HG03039 (cell line): ENCODE results near the gene NBPF3.
A peak's percentile ranks its signal among the peaks of the same experiment; 100 is the strongest.
"Not testable (repeated sequence)": the region's sequence is repeated elsewhere in the genome, so short reads cannot be mapped to it uniquely, and the experiment has no call there.

Experiments used
- ATAC-seq: cut with Tn5 transposase; IDR thresholded peaks from one replicate; pipeline ENCODE4 v1.9.1; 2021; ENCODE audit warnings: mild to moderate bottlenecking, moderate library complexity; ENCODE audit not compliant: unreplicated experiment

NBPF3 gene, protein sequence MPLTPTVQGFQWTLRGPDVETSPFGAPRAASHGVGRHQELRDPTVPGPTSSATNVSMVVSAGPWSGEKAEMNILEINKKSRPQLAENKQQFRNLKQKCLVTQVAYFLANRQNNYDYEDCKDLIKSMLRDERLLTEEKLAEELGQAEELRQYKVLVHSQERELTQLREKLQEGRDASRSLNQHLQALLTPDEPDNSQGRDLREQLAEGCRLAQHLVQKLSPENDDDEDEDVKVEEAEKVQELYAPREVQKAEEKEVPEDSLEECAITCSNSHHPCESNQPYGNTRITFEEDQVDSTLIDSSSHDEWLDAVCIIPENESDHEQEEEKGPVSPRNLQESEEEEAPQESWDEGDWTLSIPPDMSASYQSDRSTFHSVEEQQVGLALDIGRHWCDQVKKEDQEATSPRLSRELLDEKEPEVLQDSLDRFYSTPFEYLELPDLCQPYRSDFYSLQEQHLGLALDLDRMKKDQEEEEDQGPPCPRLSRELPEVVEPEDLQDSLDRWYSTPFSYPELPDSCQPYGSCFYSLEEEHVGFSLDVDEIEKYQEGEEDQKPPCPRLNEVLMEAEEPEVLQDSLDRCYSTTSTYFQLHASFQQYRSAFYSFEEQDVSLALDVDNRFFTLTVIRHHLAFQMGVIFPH

DNA sequence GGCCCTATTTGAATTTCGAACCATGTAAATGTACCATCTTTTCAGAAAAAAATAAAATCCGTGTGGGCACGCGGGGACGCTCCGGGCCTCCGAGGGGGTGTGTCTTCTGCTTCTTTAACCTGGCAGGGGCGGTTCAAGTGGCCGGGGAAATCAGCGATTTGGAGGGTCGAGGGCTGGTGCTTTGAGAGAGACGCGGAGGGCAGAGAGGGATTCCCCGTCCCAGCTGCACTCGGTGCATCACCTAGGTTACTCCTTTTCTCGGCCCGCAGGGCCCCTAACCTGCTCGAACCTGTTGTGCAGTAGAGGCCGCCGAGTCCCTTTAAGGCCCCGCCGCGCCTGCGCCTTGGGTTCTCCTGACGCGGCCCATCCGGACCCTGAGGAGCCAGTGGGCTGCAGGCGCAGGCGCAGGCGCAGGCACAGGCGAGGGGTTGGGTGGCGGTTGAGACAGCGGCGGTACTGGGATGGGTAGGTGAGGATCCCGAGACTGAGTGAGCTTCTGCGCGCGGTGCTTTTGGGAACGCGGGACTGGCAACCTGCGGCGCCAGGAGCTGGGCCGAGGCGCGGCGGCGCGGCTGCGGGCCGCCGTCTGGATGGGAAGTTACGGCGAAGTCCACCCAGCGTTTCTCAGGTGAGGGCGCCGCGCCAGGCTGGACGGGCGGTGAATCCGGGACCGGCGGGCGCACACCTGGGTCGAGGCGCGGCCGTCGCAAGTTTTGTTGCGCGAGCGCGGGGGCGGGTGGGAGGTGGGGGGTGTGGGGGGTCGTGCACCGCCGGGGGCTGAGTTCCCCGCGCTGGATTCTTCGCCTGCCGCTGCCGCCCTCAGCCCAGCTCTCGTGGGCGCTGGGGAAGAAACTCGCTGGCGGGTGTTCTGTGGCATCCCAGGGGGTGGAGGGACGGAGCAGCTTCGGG, at the start of gene NBPF3:
NBPF3 (plus strand) TSS at position 417 of the 909 bp plus-strand sequence. CDS start 4,950 bp downstream, outside the sequence.
- ATAC-seq = peak; percentile 71

DNA sequence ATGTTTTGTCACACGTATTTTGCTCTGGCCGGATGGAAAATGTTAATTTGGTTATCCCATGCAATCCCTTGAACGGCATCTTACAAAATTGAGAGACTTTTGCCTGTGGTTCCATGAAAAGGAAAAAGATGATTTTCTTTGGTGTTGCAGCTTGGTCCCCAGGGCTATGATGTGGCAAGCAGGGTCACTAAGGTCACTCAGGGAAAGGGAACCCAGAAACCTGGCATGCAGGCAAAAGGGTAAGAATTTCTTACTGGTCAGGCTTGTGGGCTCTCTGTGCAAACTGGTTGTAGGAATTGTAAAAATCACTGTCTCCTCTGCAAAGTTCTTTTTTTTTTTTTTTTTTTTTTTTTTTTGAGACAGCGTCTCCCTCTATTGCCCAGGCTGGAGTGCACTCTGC, 48.4 kb upstream of the NBPF3 start:
- no peak for ATAC-seq

DNA sequence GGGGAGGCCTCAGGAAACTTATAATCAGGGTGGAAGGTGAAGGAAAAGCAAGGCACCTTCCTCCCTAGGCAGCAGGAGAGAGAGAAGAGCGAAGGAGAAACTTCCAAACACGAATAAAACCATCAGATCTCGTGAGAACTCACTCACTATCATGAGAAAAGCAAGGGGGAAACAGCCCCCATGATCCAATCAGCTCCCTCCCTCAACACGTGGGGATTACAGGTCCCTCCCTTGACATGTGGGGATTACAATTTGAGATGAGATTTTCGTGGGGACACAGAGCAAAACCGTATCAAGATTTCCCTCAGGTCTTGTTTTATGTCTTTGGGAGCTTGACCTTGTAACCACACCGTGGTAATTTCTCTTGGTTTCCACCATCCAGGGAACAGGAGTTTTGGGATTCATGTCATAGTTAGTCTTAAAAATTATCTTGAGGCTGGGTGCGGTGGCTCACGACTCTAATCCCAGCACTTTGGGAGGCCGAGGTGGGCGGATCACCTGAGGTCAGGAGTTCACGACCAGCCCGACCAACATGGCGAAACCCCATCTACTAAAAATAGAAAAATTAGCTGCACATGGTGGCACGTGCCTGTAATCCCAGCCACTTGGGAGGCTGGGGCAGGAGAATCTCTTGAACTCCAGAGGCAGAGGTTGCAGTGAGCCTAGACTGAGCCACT, 47.2 kb upstream of the NBPF3 start:
- ATAC-seq = no peak

DNA sequence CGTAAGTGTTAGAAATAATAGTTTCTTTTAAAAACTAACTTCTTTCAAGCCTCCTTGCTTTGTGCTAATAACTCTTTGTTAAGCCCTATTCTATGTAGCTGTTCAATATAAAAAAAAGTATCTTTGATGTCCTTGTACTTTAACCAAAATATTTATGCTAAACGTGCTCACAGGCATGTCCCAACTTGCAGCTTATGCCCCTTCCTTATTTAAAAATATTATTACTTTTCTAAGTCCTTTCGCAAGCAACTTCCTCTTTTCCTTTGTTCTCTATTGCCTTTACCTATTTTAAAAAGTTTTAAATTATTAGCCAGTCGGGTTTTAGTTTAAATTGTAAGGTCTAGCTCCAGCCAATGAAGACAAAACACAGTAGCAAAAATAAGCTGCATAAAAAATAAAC, 43.4 kb upstream of the NBPF3 start:
- ATAC-seq = no peak

DNA sequence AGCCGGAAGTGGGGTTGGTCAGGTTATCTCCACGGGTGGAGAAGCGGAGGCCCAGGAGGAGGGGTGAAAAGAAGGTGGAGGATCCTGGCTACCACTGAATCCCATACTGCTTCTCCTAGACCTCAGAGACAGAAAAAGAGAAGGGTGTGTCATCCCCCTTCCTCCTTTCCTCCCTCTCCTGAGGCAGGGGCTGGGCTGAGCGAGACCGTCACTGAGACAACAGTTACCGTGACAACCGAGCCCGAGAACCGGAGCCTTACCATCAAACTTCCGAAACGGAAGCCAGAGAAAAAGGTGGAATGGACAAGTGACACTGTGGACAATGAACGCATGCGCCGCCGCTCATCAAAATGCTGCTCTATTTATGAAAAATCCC, 42.1 kb upstream of the NBPF3 start:
- ATAC-seq = no peak

DNA sequence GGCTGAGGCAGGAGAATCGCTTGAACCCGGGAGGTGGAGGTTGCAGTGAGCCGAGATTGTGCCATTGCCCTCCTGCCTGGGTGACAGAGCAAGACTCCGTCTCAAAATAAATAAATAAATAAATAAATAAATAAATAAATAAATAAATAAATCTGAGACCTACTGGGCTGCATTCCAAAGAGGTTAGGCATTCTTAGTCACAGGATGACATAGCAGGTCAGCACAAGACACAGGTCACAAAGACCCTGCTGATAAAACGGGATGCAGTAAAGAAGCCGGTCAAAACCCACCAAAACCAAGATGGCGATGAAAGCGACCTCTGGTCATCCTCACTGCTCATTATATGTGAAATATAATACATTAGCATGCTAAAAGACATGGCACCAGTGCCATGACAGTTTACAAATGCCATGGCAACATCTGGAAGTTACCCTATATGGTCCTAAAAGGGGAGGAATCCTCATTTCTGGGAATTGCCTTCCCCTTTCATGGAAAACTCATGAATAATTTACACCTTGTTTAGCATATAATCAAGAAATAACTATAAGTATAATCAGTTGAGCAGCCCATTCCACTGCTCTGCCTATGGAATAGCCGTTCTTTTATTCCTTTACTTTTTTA, 38.1 kb upstream of the NBPF3 start:
- not testable (repeated sequence) for ATAC-seq

DNA sequence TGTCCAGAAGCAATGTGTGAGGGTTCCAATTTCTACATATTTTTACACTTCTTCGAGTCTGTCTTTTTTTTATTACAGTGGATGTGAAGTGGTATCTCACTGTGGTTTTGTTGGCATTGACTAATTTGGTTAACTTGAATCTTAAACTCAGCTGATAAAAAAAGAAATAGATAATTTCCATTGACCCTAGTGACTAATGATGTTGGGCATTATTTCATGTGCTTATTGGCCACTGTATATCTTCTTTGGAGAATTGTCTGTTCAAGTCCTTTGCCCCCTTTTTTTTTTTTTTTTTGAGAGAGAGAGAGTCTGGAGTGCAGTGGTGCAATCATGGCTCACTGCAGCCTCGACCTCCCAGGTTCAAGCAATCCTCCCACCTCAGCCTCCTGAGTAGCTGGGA, 33.3 kb upstream of the NBPF3 start:
- no peak for ATAC-seq

DNA sequence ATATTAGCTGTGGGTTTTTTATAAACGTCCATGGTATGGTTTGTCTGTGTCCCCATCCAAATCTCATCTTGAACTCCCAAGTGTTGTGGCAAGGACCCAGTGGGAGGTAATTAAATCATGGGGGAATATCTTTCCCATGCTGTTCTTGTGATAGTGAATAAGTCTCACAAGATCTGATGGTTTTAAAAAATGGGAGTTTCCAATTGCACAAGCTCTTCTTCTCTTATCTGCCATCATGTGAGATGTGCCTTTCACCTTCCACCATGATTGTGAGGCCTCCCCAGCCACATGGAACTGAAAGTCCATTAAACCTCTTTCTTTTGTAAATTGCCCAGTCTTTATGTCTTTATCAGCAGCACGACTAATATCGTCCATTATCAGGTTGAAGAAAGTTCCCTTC, 30.0 kb upstream of the NBPF3 start:
- not testable (repeated sequence) for ATAC-seq

DNA sequence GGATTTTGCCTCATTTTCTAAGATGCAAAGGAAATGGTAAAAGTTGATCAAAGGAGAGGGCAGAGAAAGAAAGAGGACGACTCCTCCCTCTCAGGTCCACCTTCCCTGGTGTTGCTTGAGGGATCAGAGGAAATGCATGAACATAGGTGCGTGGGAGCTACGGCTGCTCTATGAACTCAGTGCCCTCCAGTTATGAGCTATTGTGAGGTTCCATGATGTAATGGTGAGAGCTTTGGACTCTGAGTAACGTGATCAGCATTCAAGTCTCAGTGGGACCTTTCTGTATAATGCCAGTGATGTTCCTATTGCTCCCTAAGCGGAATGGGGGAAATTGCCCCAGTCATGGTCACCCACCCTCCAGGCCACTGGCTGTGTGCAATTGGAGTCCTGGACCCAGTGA, 25.9 kb upstream of the NBPF3 start:
- no peak for ATAC-seq

DNA sequence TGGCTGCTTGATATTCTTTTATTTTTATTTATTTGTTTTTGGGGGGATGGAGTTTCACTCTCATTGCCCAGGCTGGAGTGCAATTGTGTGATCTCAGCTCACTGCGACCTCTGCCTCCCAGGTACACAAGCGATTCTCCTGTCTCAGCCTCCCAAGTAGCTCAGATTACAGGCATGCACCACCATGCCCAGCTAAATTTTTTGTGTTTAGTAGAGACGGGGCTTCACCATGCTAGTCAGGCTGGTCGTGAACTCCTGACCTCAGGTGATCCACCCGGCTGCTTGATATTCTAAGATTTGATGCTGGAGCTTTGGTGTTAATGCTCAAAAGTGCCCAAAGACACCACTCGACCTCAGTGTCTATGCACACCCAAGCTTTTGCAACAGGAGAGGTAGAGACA, 19.6 kb upstream of the NBPF3 start:
- not testable (repeated sequence) for ATAC-seq

DNA sequence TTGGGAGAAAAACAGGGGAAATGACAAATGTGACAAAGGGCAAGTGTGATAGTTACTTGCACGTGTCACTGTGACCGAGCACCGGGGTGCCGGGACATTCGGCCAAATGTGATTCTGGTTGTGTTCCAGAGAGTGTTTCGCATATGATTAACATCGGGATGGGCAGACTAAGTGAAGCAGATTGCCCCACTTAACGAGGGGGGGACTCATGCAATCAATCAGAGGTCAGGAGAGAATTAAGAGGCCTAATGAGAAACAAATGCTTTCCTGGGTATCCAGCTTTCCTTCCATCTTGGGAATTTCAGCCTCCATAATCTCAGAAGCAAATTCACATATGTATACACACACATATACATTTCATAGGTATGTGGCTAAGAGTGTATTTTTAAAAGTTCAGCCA, 18.6 kb upstream of the NBPF3 start:
- not testable (repeated sequence) for ATAC-seq

DNA sequence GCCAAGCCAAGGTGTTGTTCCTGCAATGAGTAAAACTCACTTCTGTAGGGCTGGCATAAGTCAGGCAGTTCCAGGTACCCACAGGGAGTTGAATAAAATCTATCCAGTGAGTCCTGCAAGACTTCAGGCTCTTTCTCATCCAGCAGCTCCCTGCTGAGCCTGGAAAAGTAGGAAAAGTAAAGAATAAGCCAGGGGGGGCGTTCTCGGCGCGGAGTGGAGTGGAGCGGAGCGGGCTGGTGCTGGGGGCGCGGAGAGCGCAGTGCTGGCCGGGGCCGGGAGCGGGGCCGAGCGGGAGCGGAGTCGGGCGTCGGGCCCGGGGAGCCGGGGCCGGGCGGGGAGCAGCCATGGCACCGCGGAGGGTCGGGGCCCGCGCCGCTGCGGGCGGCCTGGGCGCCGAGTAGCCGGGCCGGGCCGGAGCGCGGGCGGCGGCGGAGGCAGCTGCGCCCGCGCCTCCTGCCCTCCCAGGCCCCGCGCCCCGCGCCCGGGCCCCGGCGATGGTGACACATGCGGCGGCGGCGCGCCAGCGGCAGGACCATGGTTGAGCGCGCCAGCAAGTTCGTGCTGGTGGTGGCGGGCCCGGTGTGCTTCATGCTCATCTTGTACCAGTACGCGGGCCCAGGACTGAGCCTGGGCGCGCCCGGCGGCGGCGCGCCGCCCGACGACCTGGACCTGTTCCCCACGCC, 12.0 kb upstream of the NBPF3 start:
- not testable (repeated sequence) for ATAC-seq

DNA sequence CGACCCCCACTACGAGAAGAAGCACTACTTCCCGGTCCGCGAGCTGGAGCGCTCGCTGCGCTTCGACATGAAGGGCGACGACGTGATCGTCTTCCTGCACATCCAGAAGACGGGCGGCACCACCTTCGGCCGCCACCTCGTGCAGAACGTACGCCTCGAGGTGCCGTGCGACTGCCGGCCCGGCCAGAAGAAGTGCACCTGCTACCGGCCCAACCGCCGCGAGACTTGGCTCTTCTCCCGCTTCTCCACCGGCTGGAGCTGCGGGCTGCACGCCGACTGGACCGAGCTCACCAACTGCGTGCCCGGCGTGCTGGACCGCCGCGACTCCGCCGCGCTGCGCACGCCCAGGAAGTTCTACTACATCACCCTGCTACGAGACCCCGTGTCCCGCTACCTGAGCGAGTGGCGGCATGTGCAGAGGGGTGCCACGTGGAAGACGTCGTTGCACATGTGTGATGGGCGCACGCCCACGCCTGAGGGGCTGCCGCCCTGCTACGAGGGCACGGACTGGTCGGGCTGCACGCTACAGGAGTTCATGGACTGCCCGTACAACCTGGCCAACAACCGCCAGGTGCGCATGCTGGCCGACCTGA, 11.4 kb upstream of the NBPF3 start:
- not testable (repeated sequence) for ATAC-seq

DNA sequence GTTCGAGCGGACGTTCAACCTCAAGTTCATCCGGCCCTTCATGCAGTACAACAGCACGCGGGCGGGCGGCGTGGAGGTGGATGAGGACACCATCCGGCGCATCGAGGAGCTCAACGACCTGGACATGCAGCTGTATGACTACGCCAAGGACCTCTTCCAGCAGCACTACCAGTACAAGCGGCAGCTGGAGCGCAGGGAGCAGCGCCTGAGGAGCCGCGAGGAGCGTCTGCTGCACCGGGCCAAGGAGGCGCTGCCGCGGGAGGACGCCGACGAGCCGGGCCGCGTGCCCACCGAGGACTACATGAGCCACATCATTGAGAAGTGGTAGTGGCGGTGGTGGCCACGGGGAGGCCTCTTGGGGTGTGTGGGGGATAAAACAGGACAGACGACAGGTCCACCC, 10.7 kb upstream of the NBPF3 start:
- not testable (repeated sequence) for ATAC-seq

DNA sequence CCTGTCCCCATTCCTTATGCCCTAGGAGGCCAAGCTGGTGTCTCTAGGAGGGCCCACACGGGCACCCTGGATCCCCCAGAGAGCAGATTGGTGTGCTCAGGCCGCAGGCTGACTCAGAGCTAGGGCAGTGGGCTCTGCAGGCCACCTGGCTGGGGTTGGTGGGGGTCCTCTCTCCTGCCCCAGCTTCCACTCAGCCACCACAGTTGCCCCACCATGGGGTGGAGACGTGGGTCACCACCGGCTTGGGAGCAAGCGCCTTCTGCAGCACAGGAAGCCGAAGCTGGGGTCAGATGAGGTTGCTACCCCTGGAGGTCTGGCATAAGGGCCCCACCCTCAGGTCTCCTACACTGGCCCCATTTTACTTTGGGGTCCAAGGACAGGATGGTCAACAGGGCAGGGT, 9.1 kb upstream of the NBPF3 start:
- not testable (repeated sequence) for ATAC-seq

DNA sequence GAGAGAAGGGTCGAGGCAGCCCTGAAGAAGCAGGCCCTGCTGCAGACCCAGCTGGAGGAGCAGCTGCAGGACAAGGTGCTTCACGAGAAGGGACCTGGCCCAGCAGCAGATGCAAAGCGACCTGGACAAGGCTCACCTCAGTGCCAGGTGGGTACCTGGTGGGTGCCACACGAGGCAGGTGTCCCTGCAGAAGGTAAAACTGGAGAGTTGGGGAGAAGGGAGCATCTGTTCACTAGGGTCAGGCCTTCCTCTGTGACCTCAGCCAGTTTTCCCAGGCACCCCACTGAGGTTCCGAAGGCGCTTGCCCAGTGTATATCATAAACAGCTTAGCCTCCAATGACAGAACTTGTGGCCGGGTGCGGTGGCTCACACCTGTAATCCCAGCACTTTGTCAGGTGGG, 5.5 kb upstream of the NBPF3 start:
- ATAC-seq = no peak

DNA sequence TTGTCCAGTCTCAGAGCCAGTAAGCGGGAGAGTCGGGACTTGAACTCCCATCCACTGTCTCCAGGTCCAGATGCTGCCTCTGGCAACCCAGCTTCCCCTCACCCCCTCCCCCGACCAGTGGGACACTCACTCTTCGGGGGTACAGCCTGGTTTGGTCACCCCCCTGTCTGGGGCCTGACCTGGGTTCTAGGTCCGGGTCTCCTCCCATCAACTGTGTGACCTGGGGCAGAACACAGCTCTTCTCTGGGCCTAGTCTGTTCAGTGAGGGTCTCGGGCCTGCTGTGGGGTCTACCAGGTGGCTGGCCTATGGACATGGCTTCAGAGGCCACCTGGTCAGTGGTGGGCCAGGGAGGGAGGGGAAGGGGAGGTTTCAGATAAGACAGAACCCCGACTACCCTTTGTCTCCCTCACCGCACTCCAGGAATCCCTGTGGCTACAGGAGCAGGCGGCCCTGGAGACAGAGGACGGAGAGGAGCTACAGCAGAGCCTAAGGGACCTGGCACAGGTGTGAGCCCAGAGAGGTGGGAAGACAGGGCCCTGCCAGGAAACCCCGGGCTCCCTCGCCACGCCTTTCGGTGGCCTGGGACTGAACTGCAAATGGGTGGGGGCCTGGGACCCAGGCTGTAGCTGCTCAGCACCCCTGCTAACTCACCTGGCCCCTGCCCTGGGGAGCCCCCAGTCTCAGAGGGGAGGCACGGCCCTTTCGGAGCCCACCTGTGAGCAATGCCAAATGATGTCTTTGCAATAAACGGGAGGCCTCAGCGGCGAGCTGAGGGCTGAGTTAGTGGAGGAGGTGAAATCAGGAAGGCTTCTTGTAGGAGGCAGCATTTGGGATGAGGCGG, 4.1 kb upstream of the NBPF3 start:
- no peak for ATAC-seq

DNA sequence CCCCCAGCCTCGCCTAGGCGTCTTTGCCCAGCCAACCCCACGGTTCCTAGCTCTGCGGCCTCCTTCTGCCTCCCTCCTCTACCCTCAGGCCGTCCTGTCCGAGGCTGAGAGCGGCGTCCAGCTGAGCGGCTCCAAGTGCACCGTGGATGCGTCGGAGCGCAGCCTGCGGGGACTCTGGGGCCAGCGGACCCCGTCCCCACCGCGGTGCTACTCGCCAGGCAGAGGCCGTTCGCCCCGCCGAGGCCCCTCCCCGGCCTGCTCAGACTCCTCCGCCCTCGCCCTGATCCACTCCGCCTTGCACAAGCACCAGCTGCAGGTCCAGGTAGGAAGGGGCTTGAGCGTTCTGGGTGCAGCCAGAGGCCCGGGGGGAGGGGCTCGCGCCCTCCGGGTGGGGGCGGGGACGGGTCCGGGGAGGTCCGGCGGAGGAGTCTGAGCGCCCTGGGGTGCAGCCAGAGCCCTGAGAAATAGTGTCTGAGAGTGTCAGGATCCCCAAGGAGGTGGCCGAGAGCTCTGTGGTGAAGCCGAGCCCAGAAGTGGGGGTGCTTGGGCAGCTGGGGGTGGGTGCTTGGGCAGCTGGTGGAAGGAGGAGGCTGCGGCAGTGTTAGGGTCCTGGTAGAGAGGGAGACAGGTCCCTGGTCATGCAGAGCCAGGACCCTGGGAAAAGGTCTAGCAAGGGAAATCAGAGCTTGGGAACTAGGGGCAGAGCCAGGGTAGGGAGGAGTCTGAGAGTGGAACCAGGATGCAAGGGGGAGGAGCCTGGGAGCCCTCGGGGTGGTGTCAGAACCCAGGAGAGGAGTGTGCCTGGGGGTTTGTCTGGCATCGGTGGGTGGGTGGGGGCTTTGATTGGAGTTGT, 3.2 kb upstream of the NBPF3 start:
- no peak for ATAC-seq
